ENCODE data around the gene ZNF565.
"Not testable (repeated sequence)": the region's sequence is repeated elsewhere in the genome, so short reads cannot be mapped to it uniquely, and the experiment has no call there.

- TF ChIP-seq, protein P1, sequence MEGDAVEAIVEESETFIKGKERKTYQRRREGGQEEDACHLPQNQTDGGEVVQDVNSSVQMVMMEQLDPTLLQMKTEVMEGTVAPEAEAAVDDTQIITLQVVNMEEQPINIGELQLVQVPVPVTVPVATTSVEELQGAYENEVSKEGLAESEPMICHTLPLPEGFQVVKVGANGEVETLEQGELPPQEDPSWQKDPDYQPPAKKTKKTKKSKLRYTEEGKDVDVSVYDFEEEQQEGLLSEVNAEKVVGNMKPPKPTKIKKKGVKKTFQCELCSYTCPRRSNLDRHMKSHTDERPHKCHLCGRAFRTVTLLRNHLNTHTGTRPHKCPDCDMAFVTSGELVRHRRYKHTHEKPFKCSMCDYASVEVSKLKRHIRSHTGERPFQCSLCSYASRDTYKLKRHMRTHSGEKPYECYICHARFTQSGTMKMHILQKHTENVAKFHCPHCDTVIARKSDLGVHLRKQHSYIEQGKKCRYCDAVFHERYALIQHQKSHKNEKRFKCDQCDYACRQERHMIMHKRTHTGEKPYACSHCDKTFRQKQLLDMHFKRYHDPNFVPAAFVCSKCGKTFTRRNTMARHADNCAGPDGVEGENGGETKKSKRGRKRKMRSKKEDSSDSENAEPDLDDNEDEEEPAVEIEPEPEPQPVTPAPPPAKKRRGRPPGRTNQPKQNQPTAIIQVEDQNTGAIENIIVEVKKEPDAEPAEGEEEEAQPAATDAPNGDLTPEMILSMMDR (conservative IDR thresholded peaks at IDR 0.05; ENCODE audit: low read length), result not testable (repeated sequence)
- not testable (repeated sequence) for TF ChIP-seq EZH2phosphoT487 (IDR thresholded peaks at IDR 0.05; ENCODE audit: borderline replicate concordance)
Measured at GRCh38 chr19:36233626-36234025, 19.2 kb upstream of the ZNF565 start.
